Measurements from ENCODE around the gene TSPAN18. TPM values are rescaled to one million over a fixed set of nuclear protein-coding genes. Genes with fewer than 3 reads are reported as not detected.
A peak's percentile ranks its signal among the peaks of the same experiment; 100 is the strongest.

The TSPAN18 gene
- total and polyA plus RNA-seq, 2 of the 4 experiments (the other 2 are of a cell fraction) = 0.36 to 1.1 TPM

DNA sequence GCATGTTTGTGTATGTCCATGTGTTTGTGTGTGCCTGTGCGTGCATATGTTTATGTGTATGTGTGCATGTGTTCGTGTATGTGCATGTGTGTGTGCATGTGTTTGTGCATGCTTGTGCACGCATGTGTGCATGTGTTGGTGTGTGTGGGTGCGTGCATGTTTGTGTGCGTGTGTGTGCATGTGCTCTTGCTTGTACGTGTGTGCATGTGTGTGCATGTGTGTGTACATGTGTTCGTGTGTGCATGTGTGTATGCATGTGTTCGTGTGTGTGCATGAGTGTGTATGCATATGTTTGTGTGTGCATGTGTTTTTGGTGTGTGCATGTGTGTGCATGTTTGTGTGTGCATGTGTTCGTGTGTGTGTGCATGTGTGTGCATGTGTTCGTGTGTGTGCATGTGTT, 63.4 kb downstream of the TSPAN18 start:
- no peak overlapping the region for H4K91ac ChIP-seq (ENCODE audit: insufficient read depth, low read depth, low read length)
- H3K9me1 ChIP-seq (ENCODE audit: insufficient read depth, low read length) = 0 out of 2 replicates have a peak, but pooled peaks cover 5% of the 10 kb centered on the region
- H3K27ac ChIP-seq (ENCODE audit: insufficient read depth, low read length) = no peak overlapping the region
- H2AK5ac ChIP-seq (ENCODE audit: low read depth, low read length) = no peak overlapping the region
- dilution Hi-C loops (cut with HindIII; ENCODE audit: low sequenced_read_pairs, unreplicated experiment) (no loop called here), in situ Hi-C loops (cut with MboI; ENCODE audit: low sequenced_read_pairs) (no loop called here), intact Hi-C loops (cut with micrococcal nuclease) (loop anchor here (5.0 kb wide), 1 partner anchor 77 kb away; no protein-coding TSS in a partner anchor)
- H3K4me3 ChIP-seq (ENCODE audit: insufficient read depth, low read depth, low read length) = no peak overlapping the region
- H3K56ac ChIP-seq (ENCODE audit: extremely low read depth, insufficient read depth, low read length) = no peak overlapping the region
- no peaks in the 10 kb centered on the region for H3K9me3 ChIP-seq (ENCODE audit: control insufficient read depth, insufficient read depth, low read length)
- TF ChIP-seq FOS (IDR thresholded peaks at IDR 0.05; ENCODE audit: low read depth, low read length) (no peak), MAFK (IDR thresholded peaks at IDR 0.05; ENCODE audit: low read depth, low read length) (no peak), RAD21 (IDR thresholded peaks at IDR 0.05; ENCODE audit: low read length) (no peak), SMC3 (IDR thresholded peaks at IDR 0.05; ENCODE audit: low read depth, low read length) (no peak), CHD1 (IDR thresholded peaks at IDR 0.05; ENCODE audit: low read depth, low read length) (no peak), RCOR1 (IDR thresholded peaks at IDR 0.05; ENCODE audit: insufficient replicate concordance, low read length) (no peak), MXI1 (IDR thresholded peaks at IDR 0.05; ENCODE audit: borderline replicate concordance, low read depth, low read length) (no peak), POLR2A (IDR thresholded peaks at IDR 0.05; ENCODE audit: low read depth, low read length) (no peak), NFE2L2 (IDR thresholded peaks at IDR 0.05; ENCODE audit: low read depth, low read length) (no peak)
- TF ChIP-seq, protein P1, sequence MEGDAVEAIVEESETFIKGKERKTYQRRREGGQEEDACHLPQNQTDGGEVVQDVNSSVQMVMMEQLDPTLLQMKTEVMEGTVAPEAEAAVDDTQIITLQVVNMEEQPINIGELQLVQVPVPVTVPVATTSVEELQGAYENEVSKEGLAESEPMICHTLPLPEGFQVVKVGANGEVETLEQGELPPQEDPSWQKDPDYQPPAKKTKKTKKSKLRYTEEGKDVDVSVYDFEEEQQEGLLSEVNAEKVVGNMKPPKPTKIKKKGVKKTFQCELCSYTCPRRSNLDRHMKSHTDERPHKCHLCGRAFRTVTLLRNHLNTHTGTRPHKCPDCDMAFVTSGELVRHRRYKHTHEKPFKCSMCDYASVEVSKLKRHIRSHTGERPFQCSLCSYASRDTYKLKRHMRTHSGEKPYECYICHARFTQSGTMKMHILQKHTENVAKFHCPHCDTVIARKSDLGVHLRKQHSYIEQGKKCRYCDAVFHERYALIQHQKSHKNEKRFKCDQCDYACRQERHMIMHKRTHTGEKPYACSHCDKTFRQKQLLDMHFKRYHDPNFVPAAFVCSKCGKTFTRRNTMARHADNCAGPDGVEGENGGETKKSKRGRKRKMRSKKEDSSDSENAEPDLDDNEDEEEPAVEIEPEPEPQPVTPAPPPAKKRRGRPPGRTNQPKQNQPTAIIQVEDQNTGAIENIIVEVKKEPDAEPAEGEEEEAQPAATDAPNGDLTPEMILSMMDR (conservative IDR thresholded peaks at IDR 0.05; ENCODE audit: low read depth, low read length) = no peak
- TF ChIP-seq, protein P2, sequence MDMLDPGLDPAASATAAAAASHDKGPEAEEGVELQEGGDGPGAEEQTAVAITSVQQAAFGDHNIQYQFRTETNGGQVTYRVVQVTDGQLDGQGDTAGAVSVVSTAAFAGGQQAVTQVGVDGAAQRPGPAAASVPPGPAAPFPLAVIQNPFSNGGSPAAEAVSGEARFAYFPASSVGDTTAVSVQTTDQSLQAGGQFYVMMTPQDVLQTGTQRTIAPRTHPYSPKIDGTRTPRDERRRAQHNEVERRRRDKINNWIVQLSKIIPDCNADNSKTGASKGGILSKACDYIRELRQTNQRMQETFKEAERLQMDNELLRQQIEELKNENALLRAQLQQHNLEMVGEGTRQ (IDR thresholded peaks at IDR 0.05; ENCODE audit: low read depth, low read length) = no peak
- POLR2A ChIA-PET (ENCODE audit: unreplicated experiment) = no interaction called here
- no peak overlapping the region for H3K18ac ChIP-seq (ENCODE audit: low read depth, low read length)
- no peak overlapping the region for H2BK5ac ChIP-seq (ENCODE audit: low read depth, low read length, poor library complexity, severe bottlenecking)
- no peak overlapping the region for H4K5ac ChIP-seq (ENCODE audit: low read depth, low read length)
- H3K4me2 ChIP-seq (ENCODE audit: low read depth, low read length) = no peak overlapping the region
- ATAC-seq (ENCODE audit: low read depth) = no peak
- no TSS peak for BruUV-seq (replicated peaks)
- no peak overlapping the region for H2BK20ac ChIP-seq (ENCODE audit: low read depth, low read length)
- peaks cover 3% of the 10 kb centered on the region; the same call in 1 of the 2 replicates for H3K4me1 ChIP-seq (ENCODE audit: control insufficient read depth, insufficient read depth, low read length)
- no peaks in the 10 kb centered on the region for H4K20me1 ChIP-seq (ENCODE audit: insufficient read depth, low read length)
- H2AK9ac ChIP-seq (replicated peaks; ENCODE audit: low read depth, low read length, poor library complexity) = no peak overlapping the region
- peak overlapping the region; percentile 14 for H2AFZ ChIP-seq (replicated peaks; ENCODE audit: low read length, poor library complexity)
- no peak overlapping the region for H3K23ac ChIP-seq (ENCODE audit: low read depth, low read length)
- H3K79me1 ChIP-seq (ENCODE audit: low read depth in 1 of 2, low read length in 2 of 2) = no peaks in the 10 kb centered on the region
- H3K9ac ChIP-seq (ENCODE audit: low read depth, low read length) = no peak overlapping the region
- DNase-seq = no peak
- H3K14ac ChIP-seq (replicated peaks; ENCODE audit: low read depth, low read length) = no peak overlapping the region
- H2BK120ac ChIP-seq (ENCODE audit: low read depth, low read length) = no peak overlapping the region
- peaks cover 26% of the 10 kb centered on the region for H3K27me3 ChIP-seq (ENCODE audit: control insufficient read depth, insufficient read depth, low read length)
- no peak overlapping the region for H2BK15ac ChIP-seq (ENCODE audit: low read depth, low read length)
- no peak overlapping the region for H3K4ac ChIP-seq (ENCODE audit: low read depth, low read length)
- CTCF ChIA-PET = interaction anchor here (1.4 kb wide), 1 partner anchor 16 kb away, joined by 5 read pairs; no protein-coding TSS in a partner anchor
- WGBS, 2 experiments (ENCODE audit: extremely low coverage in 2 of 2, insufficient read length in 1 of 2) = 89% methylated on average over 6 of the region's 10 CpGs; no CpG with 5 or more reads in 1 of the 2 experiments
- no peaks in the 10 kb centered on the region for H3K36me3 ChIP-seq (ENCODE audit: control insufficient read depth, insufficient read depth, low read length)
- H4K8ac ChIP-seq (ENCODE audit: low read depth in 2 of 2, low read length in 2 of 2) = no peak overlapping the region

Measured in IMR-90 (cell line).